A673 (cell line): ENCODE measurements around the gene C1QTNF9B. TPM values are rescaled to one million over a fixed set of nuclear protein-coding genes. Genes with fewer than 3 reads are reported as not detected.
"Not testable (repeated sequence)": the region's sequence is repeated elsewhere in the genome, so short reads cannot be mapped to it uniquely, and the experiment has no call there.

Experiments
- BruUV-seq: library from RNA; stranded (reverse); fragments of 400-500 nt; replicated peaks from 2 replicates; lab custom pipeline; 2021; lab: Mats Ljungman, UMichigan
- CTCF ChIA-PET: fragments of 300-600 bp; sonication (Branson Sonifier 250); formaldehyde crosslinking; loops from one replicate; lab custom pipeline; 2022; ENCODE audit warnings: antibody characterized with exemption; lab: Charles Lee
- POLR2A ChIA-PET: fragments of 300-600 bp; sonication (Branson Sonifier 250); formaldehyde crosslinking; loops from one replicate; lab custom pipeline; 2022; ENCODE audit warnings: antibody characterized with exemption; ENCODE audit not compliant: low non-redundant PET; lab: Charles Lee
- DNase-seq: peaks from one replicate; pipeline ENCODE4 v3.0.0-alpha.2; 2015; ENCODE audit warnings: low spot score
- H3K27ac ChIP-seq: fragments of 200-600 bp; sonication (generic); 2 replicates; pipeline ENCODE4 v1.5.1; 2016; ENCODE audit warnings: mixed run types, low read depth, mild to moderate bottlenecking, mixed read lengths, antibody characterized with exemption, low read length; ENCODE audit not compliant: poor library complexity, severe bottlenecking
- H3K27me3 ChIP-seq: fragments of 200-600 bp; sonication (generic); replicated peaks from 2 replicates; pipeline ENCODE4 v1.6.1; 2017; ENCODE audit warnings: mixed run types, low read depth, mild to moderate bottlenecking, mixed read lengths, antibody characterized with exemption, low read length; ENCODE audit not compliant: insufficient read depth, poor library complexity
- H3K36me3 ChIP-seq: fragments of 200-600 bp; sonication (generic); 2 replicates; pipeline ENCODE4 v1.6.1; 2016; ENCODE audit warnings: mixed run types, mild to moderate bottlenecking, mixed read lengths, antibody characterized with exemption, low read length; ENCODE audit not compliant: insufficient read depth, poor library complexity, severe bottlenecking
- H3K4me1 ChIP-seq: fragments of 200-600 bp; sonication (generic); 2 replicates; pipeline ENCODE4 v1.6.1; 2017; ENCODE audit warnings: mixed run types, mild to moderate bottlenecking, mixed read lengths, antibody characterized with exemption, low read length; ENCODE audit not compliant: insufficient read depth, poor library complexity, severe bottlenecking
- H3K4me3 ChIP-seq: fragments of 200-600 bp; sonication (generic); 2 replicates; pipeline ENCODE4 v1.5.1; 2016; ENCODE audit warnings: low read depth, mixed run types, mild to moderate bottlenecking, mixed read lengths, low read length; ENCODE audit not compliant: poor library complexity, severe bottlenecking
- H3K9me3 ChIP-seq: fragments of 200-600 bp; sonication (generic); 2 replicates; pipeline ENCODE4 v1.6.1; 2016; ENCODE audit warnings: mixed run types, low read depth, mild to moderate bottlenecking, mixed read lengths, antibody characterized with exemption, low read length; ENCODE audit not compliant: poor library complexity, severe bottlenecking
- CTCF ChIP-seq: fragments of 300-800, 200-600 bp; sonication (generic); conservative IDR thresholded peaks from 2 replicates; pipeline ENCODE4 v1.5.1; 2017; ENCODE audit warnings: low read depth, mild to moderate bottlenecking, antibody characterized with exemption, low read length, moderate library complexity, mixed read lengths
- EZH2 ChIP-seq: fragments of 200-600 bp; sonication (generic); IDR thresholded peaks from 2 replicates; pipeline ENCODE4 v1.6.1; 2017; ENCODE audit warnings: borderline replicate concordance, low read depth, mild to moderate bottlenecking, mixed read lengths, antibody characterized with exemption, low read length; ENCODE audit not compliant: poor library complexity, severe bottlenecking
- intact Hi-C: fragments of 100-400 bp; cut with micrococcal nuclease; formaldehyde crosslinking; loops from one replicate; pipeline ENCODE4 v1.10.0; 2022; ENCODE audit not compliant: unreplicated experiment
- total RNA-seq: library from RNA; stranded (reverse); gene quantifications from 2 replicates; pipeline ENCODE4 v1.2.3, GENCODE V29; 2021

C1QTNF9B gene
- total RNA-seq, 1 experiment from 2014 or later = not detected

- DNase-seq = no peak
- intact Hi-C loops = no loop called here
- TF ChIP-seq EZH2 (no peak), CTCF (no peak)
- no peaks in the 10 kb centered on the region for H3K9me3 ChIP-seq
- no peak overlapping the region for H3K27ac ChIP-seq
- BruUV-seq = no TSS peak
- H3K4me3 ChIP-seq = no peak overlapping the region
- no peaks in the 10 kb centered on the region for H3K4me1 ChIP-seq
- ChIA-PET CTCF (no interaction called here), POLR2A (no interaction called here)
- peaks cover 6% of the 10 kb centered on the region for H3K36me3 ChIP-seq
- no peaks in the 10 kb centered on the region for H3K27me3 ChIP-seq
These were observed 14.0 kb downstream of the C1QTNF9B start for GRCh38 chr13:23883255-23883654.

- BruUV-seq, H3K36me3 ChIP-seq, H3K27me3 ChIP-seq, DNase-seq, H3K4me1 ChIP-seq, intact Hi-C loops, H3K4me3 ChIP-seq, POLR2A ChIA-PET, CTCF ChIA-PET, H3K27ac ChIP-seq, H3K9me3 ChIP-seq: not testable (repeated sequence)
These were observed 15.9 kb downstream of the C1QTNF9B start for GRCh38 chr13:23881402-23881800.

GRCh38 chr13:23880493-23881401 is 16.6 kb downstream of the C1QTNF9B start:
- intact Hi-C loops, H3K4me1 ChIP-seq, H3K36me3 ChIP-seq, H3K4me3 ChIP-seq, H3K27me3 ChIP-seq, DNase-seq, H3K27ac ChIP-seq, H3K9me3 ChIP-seq, CTCF ChIA-PET, BruUV-seq: not testable (repeated sequence)
- POLR2A ChIA-PET = interaction anchor here (0.6 kb wide), 1 partner anchor 203 kb away, joined by 5 read pairs; no protein-coding TSS in a partner anchor

- POLR2A ChIA-PET = no interaction called here
- Histone ChIP-seq H3K27me3 (no peaks in the 10 kb centered on the region), H3K36me3 (no peaks in the 10 kb centered on the region), H3K4me3 (no peak overlapping the region), H3K4me1 (no peaks in the 10 kb centered on the region), H3K27ac (no peak overlapping the region), H3K9me3 (no peaks in the 10 kb centered on the region)
- no TSS peak for BruUV-seq
- intact Hi-C loops = loop anchor here (10.0 kb wide), 1 partner anchor 302 kb away; the partner anchor contains the start of gene TNFRSF19
- DNase-seq = no peak
- CTCF ChIA-PET = no interaction called here
- no peak for TF ChIP-seq EZH2
- no peak for TF ChIP-seq CTCF
These were observed 20.0 kb downstream of the C1QTNF9B start for GRCh38 chr13:23877286-23877685.
